Measurements from ENCODE around the gene CYTH4.

DNA sequence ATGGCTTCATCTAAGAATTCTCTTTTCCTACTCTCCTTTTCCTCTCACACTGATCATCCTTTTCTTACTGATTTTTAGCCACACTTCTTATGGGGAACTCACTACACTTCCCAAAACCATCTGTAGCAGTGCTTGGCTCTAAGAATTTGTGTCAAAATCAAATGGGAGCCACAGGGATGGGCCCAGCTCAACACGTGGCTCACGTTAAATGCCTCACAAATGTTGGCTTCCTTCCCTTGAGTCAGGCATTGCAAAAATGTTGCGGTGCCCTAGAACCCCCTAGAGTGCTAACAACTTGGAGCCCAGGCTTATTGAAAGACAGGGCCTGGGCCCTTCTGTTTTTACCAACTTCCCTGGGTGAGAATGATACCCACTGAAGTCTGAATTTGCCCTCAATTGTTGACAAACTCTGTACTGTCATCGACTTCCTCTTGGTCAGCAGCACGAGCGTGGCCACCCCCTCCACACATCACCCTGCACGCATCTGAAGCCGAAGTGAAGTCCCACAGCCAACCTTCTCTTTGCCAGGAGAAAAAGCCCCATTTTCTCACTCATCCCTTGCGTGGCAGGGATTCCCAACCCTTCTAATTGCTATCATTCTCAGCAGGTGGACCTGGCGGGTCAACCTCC, 75.3 kb downstream of the CYTH4 start:
- TF ChIP-seq, protein P1, sequence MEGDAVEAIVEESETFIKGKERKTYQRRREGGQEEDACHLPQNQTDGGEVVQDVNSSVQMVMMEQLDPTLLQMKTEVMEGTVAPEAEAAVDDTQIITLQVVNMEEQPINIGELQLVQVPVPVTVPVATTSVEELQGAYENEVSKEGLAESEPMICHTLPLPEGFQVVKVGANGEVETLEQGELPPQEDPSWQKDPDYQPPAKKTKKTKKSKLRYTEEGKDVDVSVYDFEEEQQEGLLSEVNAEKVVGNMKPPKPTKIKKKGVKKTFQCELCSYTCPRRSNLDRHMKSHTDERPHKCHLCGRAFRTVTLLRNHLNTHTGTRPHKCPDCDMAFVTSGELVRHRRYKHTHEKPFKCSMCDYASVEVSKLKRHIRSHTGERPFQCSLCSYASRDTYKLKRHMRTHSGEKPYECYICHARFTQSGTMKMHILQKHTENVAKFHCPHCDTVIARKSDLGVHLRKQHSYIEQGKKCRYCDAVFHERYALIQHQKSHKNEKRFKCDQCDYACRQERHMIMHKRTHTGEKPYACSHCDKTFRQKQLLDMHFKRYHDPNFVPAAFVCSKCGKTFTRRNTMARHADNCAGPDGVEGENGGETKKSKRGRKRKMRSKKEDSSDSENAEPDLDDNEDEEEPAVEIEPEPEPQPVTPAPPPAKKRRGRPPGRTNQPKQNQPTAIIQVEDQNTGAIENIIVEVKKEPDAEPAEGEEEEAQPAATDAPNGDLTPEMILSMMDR (IDR thresholded peaks at IDR 0.05), result no peak
- no peak for TF ChIP-seq POLR2A (IDR thresholded peaks at IDR 0.05)
- no peak for TF ChIP-seq EP300 (IDR thresholded peaks at IDR 0.05)
- TF ChIP-seq POLR2AphosphoS5 (IDR thresholded peaks at IDR 0.05), result no peak

Measured in gastroesophageal sphincter (tissue), 3 donors.